SW 1271 (cell line): Measurements from ENCODE around the gene KLHDC8B.
A peak's percentile ranks its signal among the peaks of the same experiment; 100 is the strongest.
"Not testable (repeated sequence)": the region's sequence is repeated elsewhere in the genome, so short reads cannot be mapped to it uniquely, and the experiment has no call there.

ENCODE experiments used
- DNase-seq, 2 experiments: peaks; one replicate each; lab custom pipeline; 2025; lab: John Stamatoyannopoulos, UW

KLHDC8B gene

DNA sequence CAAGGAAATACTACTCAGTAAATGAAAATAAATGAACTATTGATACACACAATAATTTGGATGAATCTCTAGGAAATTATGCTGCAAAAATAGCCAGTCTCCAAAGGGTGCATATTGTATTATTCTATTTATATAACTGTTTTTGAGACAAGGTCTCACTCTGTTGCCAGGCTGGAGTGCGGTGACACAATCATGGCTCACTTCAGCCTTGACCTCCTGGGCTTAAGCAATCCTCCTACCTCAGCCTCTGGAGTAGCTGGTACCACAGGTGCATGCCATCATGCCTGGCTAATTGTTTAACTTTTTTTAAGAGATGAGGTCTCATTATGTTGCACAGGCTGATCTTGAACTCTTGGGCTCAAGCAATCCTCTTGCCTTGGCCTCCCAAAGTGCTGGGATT lies 12.5 kb downstream of the KLHDC8B start:
- no peak for DNase-seq

DNA sequence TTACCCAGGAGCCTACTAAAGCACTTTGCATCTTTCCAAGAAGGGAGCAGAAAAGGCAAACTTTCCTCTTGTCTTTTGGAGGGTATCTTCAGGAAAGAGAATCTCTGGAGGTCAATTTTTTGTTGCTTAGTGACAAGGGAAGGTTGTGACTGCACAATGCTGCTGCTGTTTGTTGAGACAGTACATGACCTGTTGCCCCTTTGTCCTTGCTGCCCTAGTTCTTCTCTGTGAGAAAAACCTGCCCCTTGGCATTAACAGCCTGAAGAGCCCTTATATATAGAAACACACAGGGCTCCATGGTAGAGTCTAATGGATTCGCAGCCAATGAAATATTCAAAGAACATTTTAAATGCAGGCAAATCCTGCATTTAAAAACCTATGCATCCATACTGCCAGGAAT lies 20.3 kb downstream of the KLHDC8B start:
- DNase-seq = no peak

DNA sequence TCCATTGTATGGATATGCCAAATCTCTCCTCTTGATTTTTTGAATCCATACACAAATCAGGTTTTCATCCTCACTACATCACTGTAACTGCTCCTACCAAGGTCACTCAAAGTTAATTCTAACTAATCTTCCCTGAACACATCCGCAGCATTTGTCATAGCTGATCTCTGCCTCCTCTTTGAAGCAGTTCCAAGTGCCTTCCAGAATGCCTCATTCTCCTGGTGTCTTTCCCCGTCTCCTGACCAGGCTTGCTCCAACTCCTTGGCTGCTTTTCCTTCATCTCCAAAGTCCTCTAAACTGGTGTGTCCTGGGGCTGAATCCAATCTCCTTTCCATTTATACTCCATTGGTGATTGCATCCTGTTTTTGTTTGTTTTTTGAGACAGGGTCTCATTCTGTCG lies 26.8 kb downstream of the KLHDC8B start:
- DNase-seq = no peak

DNA sequence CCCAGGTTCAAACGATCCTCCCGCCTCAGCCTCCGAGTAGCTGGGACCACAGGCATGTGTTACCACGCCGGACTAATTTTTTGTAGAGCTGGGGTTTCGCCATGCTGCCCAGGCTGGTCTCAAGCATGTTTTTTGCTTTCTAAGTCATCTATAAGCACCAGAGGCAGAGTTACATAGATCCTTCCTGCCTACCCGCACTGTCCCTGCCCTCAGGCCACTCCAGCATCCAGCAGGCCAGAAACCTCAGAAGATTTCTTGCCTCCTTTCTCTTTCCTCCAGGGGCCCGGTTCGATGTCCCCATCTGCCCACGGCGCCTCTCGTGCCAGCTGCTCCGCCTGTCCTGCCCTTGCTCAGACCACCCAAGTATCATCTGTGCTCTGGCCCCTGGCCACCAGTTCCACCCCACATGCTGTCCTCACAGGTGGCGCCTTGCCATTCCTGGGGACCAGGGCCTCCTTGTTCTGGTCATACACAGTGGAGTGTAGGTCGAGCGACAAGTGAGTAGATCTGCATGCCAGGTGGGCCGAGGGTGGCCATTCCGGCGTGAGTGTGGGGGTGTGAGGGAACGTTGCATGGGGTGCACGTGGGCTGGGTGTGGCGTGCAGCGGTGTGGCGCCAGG lies 27.3 kb downstream of the KLHDC8B start:
- DNase-seq = no peak

DNA sequence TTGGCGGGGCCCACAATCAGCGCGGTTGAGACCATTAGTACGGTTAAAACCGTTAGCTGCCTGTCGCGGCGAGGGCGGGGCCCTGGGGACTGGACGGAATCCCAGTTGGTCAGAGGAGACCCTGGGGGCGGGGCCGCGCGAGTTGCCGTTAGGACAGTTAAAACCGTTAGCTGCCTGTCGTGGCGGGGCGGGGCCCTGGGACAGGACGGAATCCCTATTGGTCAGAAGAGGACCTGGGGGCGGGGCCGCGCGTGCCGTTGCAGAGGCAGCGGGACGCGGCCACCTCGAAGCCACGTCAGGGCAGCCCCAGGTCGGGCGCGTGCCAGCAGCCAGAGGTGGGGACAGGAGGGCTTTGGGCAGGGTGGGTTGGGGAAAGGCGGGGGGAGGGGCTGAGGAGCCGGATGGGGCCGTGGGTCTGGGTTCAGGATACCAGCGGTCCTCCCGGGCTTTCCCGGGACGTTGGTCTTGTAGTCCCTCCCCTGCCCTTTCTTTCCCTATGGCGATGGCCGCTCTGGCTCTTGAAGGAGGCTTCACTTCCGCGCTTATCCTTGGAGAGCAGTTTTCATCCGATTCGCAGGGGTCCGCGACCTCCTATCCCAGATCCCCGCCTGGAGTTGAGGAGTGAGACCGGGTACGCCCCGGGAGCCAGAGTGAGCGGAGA lies 28.0 kb downstream of the KLHDC8B start:
- no peak for DNase-seq

DNA sequence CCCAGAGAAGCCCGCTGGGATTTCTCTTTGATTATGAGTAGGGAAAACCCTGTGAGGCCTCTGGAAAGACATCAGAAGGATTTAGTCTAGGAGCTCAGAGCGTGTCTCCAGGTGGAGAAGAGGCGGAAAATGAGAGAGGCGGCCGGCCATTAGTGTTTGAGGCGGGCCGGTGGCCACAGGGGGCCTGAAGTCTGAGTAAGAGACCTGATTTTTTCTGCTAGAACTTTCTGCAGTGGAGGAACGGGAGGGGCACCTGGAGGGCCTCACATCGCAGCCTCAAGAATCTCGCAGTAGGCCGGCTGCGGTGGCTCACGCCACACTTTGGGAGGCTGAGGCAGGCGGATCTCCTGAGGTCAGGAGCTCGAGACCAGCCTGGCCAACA lies 28.5 kb downstream of the KLHDC8B start:
- no peak for DNase-seq

DNA sequence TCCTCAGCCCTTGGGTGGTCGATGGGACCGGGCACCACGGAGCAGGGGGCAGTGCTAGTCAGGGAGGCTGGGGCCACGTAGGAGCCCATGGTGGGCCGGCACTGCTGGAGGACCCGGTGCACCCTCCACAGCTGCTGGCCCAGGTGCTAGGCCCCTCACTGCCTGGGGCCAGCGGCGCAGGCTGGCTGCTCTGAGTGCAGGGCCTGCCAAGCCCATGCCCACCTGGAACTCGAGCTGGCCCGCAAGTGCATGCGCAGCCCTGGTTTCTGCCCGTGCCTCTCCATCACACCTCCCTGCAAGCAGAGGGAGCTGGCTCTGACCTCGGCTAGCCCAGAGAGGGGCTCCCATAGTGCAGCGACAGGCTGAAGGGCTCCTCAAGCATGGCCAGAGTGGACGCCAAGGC lies 42.1 kb downstream of the KLHDC8B start:
- DNase-seq = no peak

DNA sequence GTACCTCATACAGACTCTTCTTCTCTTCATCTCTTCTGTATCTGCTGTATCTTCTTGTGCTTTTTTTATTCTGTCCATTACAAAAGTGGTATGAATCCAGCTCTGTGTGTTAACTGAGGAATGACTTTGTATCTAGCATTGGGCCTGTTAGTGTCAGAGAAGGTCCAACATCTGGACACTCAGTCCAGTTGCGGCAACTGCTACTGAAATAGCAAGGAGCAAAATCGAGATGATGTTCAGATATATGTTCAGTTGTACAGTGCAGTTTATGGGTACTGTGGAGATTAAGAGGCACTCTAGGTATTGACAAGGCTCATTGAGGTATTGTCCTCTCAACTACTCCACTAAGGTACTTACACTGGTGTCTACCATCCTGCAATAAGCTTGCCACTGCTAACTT lies 42.6 kb downstream of the KLHDC8B start:
- DNase-seq = no peak

DNA sequence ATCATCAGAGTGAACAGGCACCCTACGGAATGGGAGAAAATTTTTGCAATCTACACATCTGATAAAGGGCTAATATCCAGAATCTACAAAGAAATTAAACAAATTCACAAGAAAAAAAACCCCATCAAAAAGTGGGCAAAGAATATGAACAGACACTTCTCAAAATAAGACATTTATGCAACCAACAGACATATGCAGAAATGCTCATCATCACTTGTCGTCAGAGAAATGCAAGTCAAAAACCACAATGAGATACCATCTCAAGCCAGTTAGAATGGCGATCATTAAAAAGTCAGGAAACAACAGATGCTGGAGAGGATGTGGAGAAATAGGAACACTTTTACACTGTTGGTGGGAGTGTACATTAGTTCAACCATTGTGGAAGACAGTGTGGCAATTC lies 45.3 kb downstream of the KLHDC8B start:
- not testable (repeated sequence) for DNase-seq

DNA sequence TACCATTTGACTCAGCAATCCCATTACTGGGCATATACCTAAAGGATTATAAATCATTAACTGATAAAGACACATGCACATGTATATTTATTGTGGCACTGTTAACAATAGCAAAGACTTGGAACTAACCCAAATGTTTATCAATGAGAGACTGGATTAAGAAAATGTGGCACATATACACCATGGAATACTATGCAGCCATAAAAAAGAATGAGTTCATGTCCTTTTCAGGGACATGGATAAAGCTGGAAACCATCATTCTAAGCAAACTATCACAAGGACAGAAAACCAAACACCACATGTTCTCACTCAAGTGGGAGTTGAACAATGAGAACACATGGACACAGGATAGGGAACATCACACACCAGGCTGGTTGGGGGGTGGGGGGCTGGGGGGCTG lies 45.7 kb downstream of the KLHDC8B start:
- DNase-seq = not testable (repeated sequence)

DNA sequence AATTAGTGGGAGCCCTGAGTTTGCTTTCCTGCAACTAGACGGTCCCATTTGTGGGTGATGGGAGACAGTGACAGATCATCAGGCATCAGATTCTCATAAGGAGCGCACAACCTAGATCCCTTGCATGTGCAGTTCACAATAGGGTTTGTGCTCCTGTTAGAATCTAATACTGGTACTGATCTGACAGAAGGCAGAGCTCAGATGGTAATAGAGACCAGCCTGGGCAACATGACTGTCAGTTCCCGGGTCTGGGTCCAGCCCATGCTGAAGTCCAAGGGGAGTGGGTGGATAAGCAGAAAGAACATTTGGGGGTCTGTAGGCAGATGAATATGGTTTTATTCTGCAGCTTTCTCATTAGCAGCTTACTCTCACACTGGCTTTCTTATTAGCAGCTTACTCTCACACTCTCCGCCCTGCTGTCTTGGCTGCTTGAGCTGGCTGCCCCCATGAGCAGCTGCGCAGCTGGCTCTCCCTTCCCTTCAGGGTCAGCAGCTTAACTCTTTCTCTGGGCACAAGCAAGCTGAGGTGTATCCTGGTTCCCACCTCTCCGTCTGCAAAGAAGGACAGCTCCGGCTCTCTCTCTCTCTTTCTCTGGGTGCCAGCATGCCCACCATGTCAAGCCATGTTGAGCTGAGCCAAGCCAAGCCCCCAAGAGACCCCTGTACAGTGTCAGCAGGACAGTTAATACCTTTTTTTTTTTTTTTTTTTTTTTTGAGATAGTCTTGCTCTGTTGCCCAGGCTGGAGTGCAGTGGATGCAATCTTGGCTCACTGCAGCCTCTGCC lies 46.5 kb downstream of the KLHDC8B start:
- DNase-seq = no peak

DNA sequence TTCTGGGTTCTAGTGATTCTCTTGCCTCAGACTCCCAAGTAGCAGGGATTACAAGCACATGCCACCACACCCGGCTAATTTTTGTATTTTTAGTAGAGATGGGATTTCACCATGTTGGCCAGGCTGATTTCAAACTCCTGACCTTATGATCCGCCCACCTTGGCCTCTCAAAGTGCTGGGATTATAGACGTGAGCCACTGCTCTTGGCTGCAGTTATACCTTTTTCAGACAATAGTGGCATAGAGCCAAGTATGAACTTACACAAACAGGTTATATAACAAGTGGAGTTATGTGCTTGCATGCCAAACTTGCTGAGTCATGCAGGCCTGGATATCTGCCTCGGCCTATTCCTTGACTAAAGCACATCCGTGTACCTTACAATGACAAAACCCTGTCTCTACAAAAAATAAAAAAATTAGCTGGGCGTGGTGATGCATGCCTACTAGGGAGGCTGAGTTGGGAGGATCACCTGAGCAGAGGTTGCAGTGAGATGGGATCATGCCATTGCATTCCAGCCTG lies 47.1 kb downstream of the KLHDC8B start:
- peak; percentile 77 to 82 for DNase-seq

DNA sequence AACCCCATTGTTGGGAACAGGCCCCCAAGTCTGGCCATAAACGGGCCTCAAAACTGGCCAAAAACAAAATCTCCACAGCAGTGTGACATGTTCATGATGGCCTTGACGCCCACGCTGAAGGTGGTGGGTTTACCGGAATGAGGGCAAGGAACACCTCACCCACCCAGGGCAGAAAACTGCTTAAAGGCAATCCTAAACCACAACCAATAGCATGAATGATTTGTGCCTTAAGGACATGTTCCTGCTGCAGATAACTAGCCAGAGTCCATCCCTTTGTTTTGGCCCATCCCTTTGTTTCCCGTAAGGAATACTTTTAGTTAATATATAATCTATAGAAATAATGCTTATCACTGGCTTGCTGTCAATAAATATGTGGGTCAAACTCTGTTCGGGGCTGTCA lies 47.7 kb downstream of the KLHDC8B start:
- DNase-seq = no peak

DNA sequence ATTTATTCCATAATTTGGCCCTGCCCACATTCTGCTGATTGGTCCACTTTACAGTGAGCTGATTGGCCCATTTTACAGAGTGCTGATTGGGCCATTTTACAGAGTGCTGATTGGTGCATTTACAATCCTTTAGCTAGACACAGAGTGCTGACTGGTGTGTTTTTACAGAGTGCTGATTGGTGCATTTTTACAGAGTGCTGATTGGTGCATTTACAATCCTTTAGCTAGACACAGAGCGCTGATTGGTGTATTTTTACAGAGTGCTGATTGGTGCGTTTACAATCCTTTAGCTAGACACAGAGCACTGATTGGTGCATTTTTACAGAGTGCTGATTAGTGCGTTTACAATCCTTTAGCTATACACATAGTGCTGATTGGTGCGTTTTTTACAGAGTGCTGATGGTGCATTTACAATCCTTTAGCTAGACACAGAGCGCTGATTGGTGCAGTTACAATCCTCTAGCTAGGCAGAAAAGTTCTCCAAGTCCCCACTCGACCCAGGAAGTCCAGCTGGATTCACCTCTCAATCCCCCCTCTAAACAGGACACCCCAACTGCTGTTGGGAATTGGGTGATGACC lies 49.7 kb downstream of the KLHDC8B start:
- DNase-seq = not testable (repeated sequence)

DNA sequence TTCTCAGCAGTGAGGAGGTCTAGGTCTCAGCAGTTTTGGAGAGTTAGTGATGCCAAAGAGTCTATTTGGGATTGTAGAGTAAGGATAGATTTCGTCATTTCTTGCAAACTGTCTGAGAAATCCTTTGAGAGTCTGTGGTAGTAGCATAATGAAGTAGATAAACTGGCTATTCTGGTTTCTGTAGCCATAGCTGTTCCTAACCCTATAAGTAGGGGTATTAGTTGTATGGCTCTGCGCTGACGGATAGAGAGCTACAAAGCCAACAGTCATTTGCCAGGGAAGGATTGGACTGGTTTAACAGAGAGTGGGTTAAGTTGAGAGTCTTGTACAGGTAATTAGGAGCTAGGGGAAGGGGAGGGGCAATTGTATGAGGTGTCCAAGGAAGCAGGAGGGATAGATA lies 50.6 kb downstream of the KLHDC8B start:
- no peak for DNase-seq
